ENCODE results near the gene GPATCH2.
A peak's percentile ranks its signal among the peaks of the same experiment; 100 is the strongest.

GPATCH2 gene

GRCh38 chr1:217577336-217577735 is 53.6 kb downstream of the GPATCH2 start:
- no peak for DNase-seq

DNA sequence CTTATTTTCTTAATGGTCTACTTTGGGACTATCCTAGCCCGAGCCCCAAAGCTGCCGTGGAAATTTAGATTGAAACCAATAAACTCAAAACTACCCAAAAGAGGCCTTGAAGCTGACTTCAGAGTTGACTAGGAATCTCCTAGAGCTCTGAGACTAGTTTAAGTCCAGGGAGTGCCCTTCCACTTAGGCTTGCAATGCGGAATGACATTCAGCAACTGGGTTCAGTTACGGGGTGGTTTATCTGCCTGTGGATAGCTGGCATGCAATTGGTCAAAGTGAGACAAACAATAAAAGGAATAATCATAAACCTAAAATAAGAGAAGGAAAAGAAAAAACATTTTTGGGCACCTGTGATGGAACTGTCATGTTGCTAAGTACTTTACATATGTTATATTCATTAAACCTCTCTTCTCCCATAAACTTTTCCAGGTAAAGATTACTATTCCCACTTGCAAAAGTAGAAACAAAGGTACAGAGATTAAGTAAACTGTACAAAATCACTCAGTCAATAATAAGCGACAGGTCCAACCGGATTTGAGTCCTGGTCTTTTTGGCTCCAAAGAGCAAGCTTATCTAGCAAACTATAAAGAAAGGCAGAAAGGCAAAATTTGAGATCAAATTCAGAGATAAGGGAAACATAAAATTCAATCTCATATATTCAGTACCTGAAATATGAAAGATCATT is 56.5 kb downstream of the GPATCH2 start:
- DNase-seq: no peak

GRCh38 chr1:217569021-217569420 is 61.9 kb downstream of the GPATCH2 start:
- DNase-seq: peak; percentile 26

DNA sequence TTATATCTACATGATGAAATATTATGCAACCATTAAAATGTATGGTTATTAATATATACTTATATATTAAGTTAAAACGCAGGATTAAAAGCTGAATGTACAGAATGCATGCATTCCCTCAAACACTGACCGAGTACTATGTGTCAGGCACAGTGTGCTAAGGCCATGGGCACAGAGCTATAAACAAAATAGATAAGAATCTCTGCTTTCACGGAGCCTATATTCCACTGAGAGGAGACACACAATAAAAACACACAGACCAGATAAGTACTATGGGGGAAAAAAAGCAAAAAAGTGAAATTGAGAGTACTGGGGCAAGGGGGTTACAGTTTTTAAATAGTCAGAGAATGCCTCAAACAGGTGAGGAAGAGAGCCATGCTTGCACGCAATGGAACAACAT is 62.7 kb downstream of the GPATCH2 start:
- no peak for DNase-seq

- DNase-seq: no peak
Measured at GRCh38 chr1:217564833-217565232, 66.1 kb downstream of the GPATCH2 start.

GRCh38 chr1:217564207-217564606 is 66.7 kb downstream of the GPATCH2 start:
- no peak for DNase-seq

- DNase-seq: no peak
Measured at GRCh38 chr1:217563179-217563578, 67.7 kb downstream of the GPATCH2 start.

GRCh38 chr1:217562229-217562878 is 68.5 kb downstream of the GPATCH2 start:
- peak; percentile 90 for DNase-seq

DNA sequence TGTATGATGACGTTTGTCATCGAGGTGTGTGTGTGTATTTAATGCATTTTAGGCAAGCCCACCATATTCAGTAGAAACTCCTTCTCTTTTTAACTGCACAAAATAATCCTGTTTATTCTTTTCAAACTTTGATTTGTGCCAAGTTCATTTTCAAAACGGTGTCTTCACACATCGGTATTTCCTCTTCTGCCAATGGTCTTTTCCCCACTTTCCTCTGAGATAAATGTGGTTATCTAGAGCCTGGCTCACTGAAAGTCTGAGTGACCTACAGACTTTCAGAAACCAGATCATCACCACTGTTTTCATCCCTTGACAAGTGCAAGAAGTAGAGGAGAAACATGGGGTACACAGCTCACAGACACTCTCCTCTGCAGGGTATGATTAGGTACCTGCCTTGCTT is 69.4 kb downstream of the GPATCH2 start:
- DNase-seq: no peak

GRCh38 chr1:217554849-217555248 is 76.0 kb downstream of the GPATCH2 start:
- peak; percentile 20 for DNase-seq

- DNase-seq: no peak
Measured at GRCh38 chr1:217553949-217554509, 76.9 kb downstream of the GPATCH2 start.

- no peak for DNase-seq
Measured at GRCh38 chr1:217552339-217552951, 78.4 kb downstream of the GPATCH2 start.

DNA sequence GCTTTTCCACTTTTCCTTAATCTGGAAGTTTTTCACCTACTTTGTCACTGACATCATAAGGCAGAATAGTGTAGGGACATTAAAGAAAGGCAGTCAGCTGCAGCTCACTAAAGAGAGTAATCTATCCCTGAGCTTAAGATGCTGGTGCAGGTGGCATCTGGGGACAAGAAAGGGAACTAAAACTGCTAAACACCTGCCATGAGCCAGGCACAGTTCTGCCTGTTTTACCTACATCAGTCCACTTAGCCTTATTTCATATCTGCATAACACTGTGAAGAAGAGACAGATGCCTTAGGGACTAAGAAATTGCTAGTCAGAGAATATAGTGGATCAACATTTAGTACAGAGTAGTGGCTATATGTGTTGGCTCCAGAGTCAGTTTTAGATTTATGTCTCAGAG is 88.1 kb downstream of the GPATCH2 start:
- no peak for DNase-seq

DNA sequence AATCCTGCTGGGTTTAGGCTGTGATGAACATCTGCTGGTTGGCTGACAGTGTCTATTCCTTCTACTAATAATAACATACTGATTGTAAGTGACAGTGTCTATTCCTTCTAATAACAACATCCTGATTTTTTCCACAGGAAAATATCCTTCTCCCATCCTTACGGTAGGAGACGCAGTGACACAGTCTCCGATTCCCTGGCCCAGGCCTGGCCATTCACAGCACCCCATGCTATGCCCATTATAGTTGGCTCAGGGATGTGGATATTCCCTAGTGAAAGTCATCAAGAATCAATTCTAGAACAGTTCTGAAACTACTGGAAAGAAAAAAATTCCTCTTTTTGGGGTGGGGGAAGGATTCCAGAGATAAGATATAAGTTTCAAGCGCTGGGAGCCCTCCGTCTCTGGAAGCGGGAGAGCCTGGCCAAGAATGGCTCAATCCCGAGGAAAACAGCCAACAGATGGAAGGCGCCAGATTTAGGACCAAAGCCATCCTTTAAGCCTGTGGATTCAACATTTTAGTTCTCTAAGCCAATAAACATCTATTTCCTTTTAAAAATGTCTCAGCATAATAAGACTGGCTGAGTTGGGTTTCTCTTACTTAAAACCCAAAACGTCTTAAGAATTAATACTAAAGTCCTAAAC is 88.6 kb downstream of the GPATCH2 start:
- no peak for DNase-seq

- DNase-seq: no peak
Measured at GRCh38 chr1:217540321-217540720, 90.6 kb downstream of the GPATCH2 start.

- DNase-seq: no peak
Measured at GRCh38 chr1:217539510-217539909, 91.4 kb downstream of the GPATCH2 start.

DNA sequence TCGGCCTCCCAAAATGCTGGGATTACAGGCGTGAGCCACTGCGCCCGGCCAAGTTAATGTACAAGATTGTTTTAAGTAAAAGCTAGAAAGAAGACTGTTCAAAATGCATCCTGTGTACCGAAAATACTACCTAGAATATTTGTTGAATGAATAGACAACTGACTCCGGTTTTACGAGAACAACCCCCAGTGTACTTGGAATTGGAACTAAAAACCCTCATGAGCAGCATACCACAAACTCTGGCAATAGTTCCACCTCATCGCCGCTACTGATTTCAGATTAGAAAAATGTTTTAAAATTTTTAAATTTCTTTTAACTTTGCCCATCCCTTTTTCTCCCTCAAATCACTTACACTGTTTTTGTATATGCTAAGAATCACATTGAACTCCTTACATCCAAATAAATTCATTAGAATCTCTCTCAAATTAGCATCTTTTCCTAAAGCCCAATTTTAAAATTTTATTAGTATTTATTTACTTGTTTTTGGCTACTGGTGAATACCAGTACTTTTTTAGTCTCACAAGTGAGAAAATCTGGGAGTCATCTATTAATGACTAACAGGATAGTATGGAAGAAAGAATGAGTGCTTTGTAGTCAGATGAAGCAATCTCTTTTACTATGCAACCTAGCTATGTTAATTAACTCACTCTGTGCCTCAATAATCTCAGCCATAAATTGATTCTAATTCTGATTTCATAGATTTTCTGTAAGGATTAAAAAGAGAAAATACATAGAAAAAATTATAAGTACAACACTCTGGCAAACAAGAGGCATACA is 95.1 kb downstream of the GPATCH2 start:
- DNase-seq: no peak

- DNase-seq: no peak
Measured at GRCh38 chr1:217534566-217534965, 96.3 kb downstream of the GPATCH2 start.

- DNase-seq: peak; percentile 30
Measured at GRCh38 chr1:217528271-217528670, 102.6 kb downstream of the GPATCH2 start.

DNA sequence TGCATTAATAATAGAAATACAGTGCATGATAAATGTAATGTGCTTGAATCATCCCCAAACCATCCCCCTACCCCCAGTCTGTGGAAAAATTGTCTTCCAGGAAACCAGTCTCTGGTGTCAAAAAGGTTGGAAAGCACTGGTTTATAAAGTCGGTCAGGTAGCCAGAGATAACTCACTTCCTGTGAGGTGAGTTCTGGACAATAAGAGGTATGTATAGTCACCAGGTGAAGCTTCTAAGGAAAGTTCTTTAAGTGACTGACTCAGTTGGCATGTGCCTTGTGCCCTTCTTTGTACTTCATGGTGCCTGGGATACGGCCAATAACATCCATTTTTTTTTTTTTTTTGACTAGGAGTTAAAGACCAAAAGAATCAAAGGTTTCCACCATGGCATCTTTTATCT is 103.7 kb downstream of the GPATCH2 start:
- DNase-seq: no peak

- no peak for DNase-seq
Measured at GRCh38 chr1:217526636-217527035, 104.3 kb downstream of the GPATCH2 start.

- peak; percentile 17 for DNase-seq
Measured at GRCh38 chr1:217525773-217526490, 105.0 kb downstream of the GPATCH2 start.

Data from fibroblast of skin of abdomen (primary cell).